Stimulated activated CD4-positive, alpha-beta T cell treated with anti-CD3 and anti-CD28 coated beads, Interleukin-1b, Interleukin-23, amount 100 ng/mL, for 24 hours (primary cell): ENCODE results near the gene ELK4.

Source experiments
- DNase-seq, 4 experiments: peaks; one replicate each; pipeline ENCODE4 v3.0.0-alpha.2; 2020; ENCODE audit warnings: low read depth in 4 of 4, low spot score in 1 of 4

Gene ELK4

GRCh38 chr1:205630241-205630640, 1.6 kb downstream of the ELK4 start:
- DNase-seq: no peak

- DNase-seq: no peak
Measured at GRCh38 chr1:205629751-205630150, 2.1 kb downstream of the ELK4 start.

- DNase-seq: no peak
Measured at GRCh38 chr1:205627956-205628355, 3.9 kb downstream of the ELK4 start.

- DNase-seq: no peak
Measured at GRCh38 chr1:205626216-205626615, 5.6 kb downstream of the ELK4 start.

- DNase-seq: no peak
Measured at GRCh38 chr1:205623646-205624045, 8.2 kb downstream of the ELK4 start.

- no peak for DNase-seq
Measured at GRCh38 chr1:205620269-205620668, 11.5 kb downstream of the ELK4 start.

- DNase-seq: no peak
Measured at GRCh38 chr1:205619376-205619775, 12.4 kb downstream of the ELK4 start.

- DNase-seq: no peak
Measured at GRCh38 chr1:205616563-205617293, 15.1 kb downstream of the ELK4 start.

- DNase-seq: no peak
Measured at GRCh38 chr1:205615789-205616188, 16.0 kb downstream of the ELK4 start.

- no peak for DNase-seq
Measured at GRCh38 chr1:205613854-205614412, 17.9 kb downstream of the ELK4 start.

- no peak for DNase-seq
Measured at GRCh38 chr1:205612556-205612955, 19.3 kb downstream of the ELK4 start.

- no peak for DNase-seq
Measured at GRCh38 chr1:205612104-205612503, 19.7 kb downstream of the ELK4 start.

GRCh38 chr1:205610901-205611466, 20.8 kb downstream of the ELK4 start:
- DNase-seq: no peak

- DNase-seq: no peak
Measured at GRCh38 chr1:205610036-205610435, 21.8 kb downstream of the ELK4 start.

GRCh38 chr1:205604825-205605505, 26.8 kb downstream of the ELK4 start:
- DNase-seq: no peak

GRCh38 chr1:205604059-205604458, 27.8 kb downstream of the ELK4 start:
- no peak for DNase-seq

GRCh38 chr1:205601205-205601604, 30.6 kb downstream of the ELK4 start:
- no peak for DNase-seq

- no peak for DNase-seq
Measured at GRCh38 chr1:205600085-205600484, 31.7 kb downstream of the ELK4 start.

- no peak for DNase-seq
Measured at GRCh38 chr1:205599669-205600042, 32.2 kb downstream of the ELK4 start.

- DNase-seq: no peak
Measured at GRCh38 chr1:205598841-205599668, 32.8 kb downstream of the ELK4 start.

GRCh38 chr1:205597691-205598314, 34.0 kb downstream of the ELK4 start:
- DNase-seq: no peak
